Measurements from ENCODE around the gene MEGF6.

The MEGF6 gene

DNA sequence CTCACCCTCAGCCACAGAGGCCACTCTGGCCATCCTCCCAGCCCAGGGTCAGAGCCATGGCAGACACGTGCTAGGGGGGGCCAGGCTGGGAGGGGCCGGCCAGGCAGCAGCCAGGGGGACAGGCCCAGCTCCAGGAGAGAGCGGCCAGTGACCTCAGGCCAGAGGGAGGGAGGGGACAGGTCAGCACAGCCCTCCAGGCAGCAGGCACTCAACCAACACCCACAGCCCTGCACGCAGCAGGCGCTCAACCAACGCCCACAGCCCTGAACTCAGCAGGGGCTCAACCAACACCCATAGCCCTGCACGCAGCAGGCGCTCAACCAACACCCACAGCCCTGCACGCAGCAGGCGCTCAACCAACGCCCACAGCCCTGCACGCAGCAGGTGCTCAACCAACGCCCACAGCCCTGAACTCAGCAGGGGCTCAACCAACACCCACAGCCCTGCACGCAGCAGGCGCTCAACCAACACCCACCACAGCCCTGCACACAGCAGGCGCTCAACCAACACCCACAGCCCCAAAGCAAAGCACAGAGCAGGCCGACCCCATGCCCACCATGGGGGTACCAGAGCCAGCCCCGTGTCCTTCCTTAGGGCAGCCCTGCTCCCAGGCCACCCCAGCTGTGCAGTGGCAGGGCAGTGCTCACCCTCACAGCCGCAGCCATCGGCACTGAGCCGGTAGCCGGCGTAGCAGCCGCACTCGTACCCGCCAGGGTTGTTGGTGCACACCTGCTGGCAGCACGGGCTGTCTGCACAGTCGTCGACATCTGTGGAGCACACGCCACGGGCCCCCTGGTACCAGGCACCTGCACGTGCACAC, 101.0 kb downstream of the MEGF6 start:
- no peak for DNase-seq (ENCODE audit: extremely low read depth, low read depth)
- TF ChIP-seq, protein P1, sequence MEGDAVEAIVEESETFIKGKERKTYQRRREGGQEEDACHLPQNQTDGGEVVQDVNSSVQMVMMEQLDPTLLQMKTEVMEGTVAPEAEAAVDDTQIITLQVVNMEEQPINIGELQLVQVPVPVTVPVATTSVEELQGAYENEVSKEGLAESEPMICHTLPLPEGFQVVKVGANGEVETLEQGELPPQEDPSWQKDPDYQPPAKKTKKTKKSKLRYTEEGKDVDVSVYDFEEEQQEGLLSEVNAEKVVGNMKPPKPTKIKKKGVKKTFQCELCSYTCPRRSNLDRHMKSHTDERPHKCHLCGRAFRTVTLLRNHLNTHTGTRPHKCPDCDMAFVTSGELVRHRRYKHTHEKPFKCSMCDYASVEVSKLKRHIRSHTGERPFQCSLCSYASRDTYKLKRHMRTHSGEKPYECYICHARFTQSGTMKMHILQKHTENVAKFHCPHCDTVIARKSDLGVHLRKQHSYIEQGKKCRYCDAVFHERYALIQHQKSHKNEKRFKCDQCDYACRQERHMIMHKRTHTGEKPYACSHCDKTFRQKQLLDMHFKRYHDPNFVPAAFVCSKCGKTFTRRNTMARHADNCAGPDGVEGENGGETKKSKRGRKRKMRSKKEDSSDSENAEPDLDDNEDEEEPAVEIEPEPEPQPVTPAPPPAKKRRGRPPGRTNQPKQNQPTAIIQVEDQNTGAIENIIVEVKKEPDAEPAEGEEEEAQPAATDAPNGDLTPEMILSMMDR (IDR thresholded peaks at IDR 0.05; ENCODE audit: low read depth, low read length), result no peak

DNA sequence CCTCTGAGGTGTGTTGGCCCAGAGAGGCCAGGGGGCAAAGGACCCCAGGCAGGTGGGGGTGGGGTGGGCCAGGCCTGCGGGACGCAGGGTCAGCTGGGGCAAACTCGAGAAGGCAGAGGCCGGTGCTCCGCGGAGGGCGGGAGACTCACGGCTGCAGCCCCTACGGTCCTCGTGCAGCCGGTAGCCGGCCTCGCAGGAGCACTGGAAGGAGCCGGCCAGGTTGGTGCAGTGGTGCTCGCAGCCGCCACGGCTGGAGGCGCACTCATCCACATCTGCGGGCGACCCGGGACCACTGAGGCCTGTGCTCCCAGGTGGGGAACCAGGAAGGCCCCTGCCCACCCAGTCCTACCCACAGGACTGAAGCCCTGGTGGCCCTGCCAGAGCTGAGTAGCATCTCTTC, 101.6 kb downstream of the MEGF6 start:
- TF ChIP-seq, protein P1 (IDR thresholded peaks at IDR 0.05; ENCODE audit: low read depth, low read length), result no peak
- DNase-seq (ENCODE audit: extremely low read depth, low read depth), result no peak

DNA sequence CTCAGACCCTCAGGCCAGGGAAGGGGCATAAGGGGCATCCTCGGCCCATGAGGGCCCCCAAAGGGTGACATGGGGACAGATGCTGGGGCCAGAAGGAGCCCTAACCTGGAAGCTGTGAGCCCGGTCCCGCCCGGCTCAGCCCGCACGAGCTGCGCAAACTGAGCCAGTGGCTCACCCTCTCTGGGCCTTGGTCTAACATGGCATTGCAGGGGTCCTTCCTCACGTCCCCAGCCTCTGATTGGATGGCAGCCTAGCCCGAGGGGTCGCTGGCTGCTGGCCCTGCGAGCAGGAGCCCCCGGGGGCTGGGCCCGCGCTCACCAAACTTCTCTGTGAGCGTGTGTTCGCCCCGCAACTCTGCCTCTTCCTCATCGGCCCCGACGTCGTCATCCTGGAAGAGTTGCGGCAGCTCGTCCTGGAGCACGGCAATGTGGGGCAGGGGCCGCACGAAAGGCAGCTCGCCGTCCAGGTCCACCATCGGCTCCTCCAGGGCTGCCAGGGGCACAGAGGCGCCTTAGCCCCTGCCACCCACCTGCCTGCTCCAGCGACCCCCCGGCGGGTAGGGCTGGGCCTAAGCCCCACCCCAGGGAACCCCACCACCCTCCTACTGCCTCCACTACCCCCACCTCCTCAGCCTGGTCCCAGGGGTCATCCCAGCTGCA, 102.4 kb downstream of the MEGF6 start:
- TF ChIP-seq, protein P1 (IDR thresholded peaks at IDR 0.05; ENCODE audit: low read depth, low read length), result no peak

DNA sequence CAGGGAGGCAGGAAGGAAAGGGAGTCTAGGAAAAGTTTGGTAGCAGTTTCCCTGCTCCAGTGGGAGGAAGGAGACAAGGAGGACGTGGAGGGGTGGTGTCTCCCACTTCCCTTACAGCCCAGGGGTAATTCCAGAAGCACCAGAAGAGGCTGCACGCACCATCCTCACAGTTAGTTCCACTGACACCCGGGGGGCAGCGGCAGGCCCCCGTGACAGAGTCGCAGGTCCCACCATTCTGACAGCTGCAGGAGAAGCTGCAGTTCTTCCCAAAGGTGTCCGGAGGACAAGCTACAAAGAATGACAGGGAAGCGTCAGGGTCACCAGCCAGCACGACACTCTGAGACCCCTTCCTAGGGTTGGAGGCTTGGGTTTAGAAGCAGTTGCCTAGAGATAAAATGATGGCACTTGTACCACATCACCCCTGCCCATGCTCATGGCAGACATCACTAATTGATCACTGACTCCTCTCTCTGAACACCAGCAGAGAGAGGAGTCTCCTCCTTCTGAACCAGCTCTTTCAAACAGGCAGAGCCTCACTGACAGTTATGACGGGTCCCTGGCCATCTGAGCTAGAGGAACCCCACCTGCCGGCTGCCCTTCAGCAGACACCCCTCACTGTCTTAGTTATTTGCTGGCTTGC, 103.6 kb downstream of the MEGF6 start:
- DNase-seq (ENCODE audit: extremely low read depth, low read depth), result no peak
- TF ChIP-seq, protein P1 (IDR thresholded peaks at IDR 0.05; ENCODE audit: low read depth, low read length), result no peak

More for the DNA sequence above, 102.4 kb downstream of the MEGF6 start:
- no peak for DNase-seq (ENCODE audit: extremely low read depth, low read depth)

DNA sequence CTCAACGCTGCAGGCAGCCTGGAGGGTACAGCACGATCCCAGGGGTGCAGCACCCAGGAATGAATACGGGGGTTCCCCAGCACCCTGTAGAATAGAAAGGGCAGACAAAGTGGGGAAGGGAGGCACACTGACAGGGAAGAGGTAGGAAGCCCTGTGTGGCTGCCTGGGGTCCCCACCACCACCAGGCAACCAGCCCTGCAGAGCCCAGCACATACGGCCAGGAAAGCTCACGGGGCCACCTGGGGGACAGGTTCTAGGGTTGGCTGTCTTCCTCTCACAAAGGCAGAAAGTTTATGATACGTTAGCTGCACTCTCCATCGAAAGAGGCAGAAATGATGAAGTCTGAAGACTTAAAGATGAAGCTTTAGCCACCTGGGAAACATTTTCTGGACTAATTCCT, 104.4 kb downstream of the MEGF6 start:
- TF ChIP-seq, protein P1 (IDR thresholded peaks at IDR 0.05; ENCODE audit: low read depth, low read length), result no peak
- no peak for DNase-seq (ENCODE audit: extremely low read depth, low read depth)

DNA sequence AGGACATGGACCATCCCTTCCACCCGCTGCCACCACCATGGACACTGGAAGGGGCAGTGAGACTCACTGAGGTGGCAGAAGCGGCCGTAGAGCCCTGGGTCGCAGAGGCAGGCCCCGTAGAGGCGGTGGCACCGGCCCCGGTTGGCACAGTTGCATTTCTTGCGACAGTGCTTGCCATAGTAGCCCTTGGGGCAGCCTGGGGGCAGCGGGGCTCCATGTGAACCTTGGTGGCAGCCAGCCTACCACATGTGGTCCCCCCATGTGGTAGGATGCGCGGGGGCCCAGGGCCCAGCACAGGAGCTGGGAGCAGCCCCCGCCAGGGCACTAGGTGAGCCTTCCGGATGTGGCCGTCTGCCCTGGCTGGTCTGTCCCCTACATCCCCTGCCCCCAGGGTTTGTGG, 105.3 kb downstream of the MEGF6 start:
- TF ChIP-seq, protein P1 (IDR thresholded peaks at IDR 0.05; ENCODE audit: low read depth, low read length), result no peak
- no peak for DNase-seq (ENCODE audit: extremely low read depth, low read depth)

DNA sequence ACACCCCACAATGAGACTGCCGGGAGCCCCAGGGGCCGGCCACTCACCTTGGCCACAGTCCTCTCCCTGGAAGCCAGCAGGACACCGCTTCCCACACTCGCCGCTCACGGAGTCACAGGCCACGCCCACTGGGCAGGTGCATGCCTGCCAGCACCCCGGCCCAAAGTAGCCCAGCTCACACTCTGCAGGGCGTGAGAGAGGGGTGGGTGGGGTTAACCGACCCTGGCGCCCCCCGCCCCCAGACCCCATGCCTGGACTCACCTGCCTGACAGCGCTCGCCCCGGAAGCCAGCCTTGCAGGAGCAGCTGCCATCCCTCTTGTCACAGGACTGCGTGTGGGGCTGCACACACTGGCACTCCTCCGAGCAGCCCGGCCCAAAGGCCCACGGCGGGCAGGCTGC, 106.1 kb downstream of the MEGF6 start:
- no peak for DNase-seq (ENCODE audit: extremely low read depth, low read depth)
- TF ChIP-seq, protein P1 (IDR thresholded peaks at IDR 0.05; ENCODE audit: low read depth, low read length), result no peak
